Measurements from ENCODE around the gene SLC66A1.
A peak's percentile ranks its signal among the peaks of the same experiment; 100 is the strongest.

The SLC66A1 gene

DNA sequence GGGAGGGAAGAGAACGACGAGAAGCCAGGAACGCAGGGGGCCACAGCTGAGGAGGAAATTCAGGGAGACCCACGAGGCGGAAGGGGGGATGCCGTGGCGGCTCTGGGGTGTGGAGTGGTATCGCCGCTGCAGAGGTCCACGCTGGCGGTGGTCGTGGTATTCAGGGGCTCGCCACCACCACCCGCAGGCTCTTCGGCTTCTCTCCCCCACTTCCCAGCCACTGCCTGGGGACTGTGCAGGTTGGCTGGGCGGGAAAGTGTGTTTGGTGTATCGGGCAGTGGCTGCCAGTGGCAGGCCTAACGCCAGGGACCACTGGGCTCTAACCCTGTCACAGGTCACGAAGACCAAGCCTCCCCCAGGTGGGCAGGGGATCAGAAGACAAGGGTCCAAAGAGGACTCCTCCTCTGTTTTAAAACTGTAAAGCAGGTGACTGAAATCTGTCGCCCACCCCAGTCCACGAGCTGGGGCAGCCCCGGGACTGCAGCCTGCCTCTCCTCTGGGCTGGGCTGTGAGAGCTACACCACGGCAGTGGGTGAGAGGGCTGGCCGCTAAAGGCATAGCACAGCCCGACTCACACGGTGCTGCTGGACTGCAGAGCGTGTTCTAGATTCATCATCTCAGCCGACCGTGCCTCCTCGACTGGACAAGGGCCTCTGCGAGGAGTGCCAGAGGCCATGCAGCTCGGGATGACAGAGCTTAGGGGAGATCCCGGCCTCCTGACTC is 30.9 kb downstream of the SLC66A1 start:
- no peak for DNase-seq (ENCODE audit: low spot score)

GRCh38 chr1:19343617-19344350 is 31.7 kb downstream of the SLC66A1 start:
- DNase-seq (ENCODE audit: low spot score), result no peak

- DNase-seq (ENCODE audit: low spot score), result peak; percentile 76
These were observed 32.3 kb downstream of the SLC66A1 start for GRCh38 chr1:19344372-19344810.

DNA sequence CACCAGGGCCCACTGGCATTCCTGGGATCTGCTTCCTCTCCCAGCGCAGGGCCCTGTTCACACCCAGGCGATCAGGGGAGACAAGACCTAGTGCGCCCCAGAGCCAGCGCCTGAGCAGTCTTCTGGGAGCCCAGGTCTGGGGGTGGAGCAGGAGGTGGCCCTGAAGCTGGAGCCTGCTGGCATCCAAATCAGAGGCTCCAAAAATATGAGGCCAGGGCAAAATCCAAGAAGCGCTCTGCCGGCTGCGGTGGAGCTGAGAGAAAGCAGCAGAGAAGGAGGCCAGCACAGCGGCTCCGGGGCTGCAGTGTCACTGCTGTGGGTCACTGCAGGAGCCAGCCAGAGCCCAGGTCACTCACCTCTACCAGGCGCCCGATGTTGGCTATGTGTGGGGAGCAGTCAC is 32.7 kb downstream of the SLC66A1 start:
- no peak for DNase-seq (ENCODE audit: low spot score)

GRCh38 chr1:19345391-19345790 is 33.3 kb downstream of the SLC66A1 start:
- no peak for DNase-seq (ENCODE audit: low spot score)

- DNase-seq (ENCODE audit: low spot score), result no peak
These were observed 33.9 kb downstream of the SLC66A1 start for GRCh38 chr1:19346026-19346425.

GRCh38 chr1:19347533-19348172 is 35.5 kb downstream of the SLC66A1 start:
- no peak for DNase-seq (ENCODE audit: low spot score)

DNA sequence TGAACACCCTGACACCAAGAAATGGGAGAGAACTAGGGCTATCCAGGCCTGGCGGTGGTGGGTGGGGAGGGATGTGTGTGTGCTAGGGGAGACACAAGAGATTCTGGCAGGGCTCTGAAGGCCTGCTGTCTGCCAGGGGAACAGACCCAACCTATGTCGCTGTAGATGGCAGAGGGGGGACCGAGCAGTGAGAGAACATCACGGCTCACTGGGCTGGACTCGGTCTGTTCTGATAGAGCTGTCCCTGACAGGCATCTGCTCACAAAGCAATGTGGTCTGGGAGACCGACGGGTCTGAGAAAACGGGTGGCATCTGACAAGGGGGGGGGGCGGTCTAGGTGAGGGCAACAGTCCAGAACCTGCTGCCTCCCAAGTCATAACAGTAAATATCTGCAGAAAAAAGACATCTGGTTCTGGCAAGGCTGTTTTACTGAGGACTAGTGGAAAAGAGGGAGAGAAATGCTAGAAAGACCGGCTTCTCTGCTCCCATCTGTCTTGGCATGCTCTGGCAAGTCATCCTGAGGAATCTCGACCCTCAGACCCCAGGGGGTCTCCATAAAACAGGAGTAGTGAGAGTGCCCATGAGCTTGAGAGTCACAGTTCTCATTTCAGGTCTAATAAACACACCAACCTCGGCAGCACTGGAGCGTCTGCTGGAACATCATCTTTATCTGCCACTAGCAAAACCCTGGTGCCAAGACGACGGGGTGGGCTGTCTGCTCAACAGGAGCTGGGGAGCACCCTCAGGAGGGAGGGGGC is 36.5 kb downstream of the SLC66A1 start:
- no peak for DNase-seq (ENCODE audit: low spot score)

- DNase-seq (ENCODE audit: low spot score), result no peak
These were observed 37.9 kb downstream of the SLC66A1 start for GRCh38 chr1:19349999-19350398.

- no peak for DNase-seq (ENCODE audit: low spot score)
These were observed 38.4 kb downstream of the SLC66A1 start for GRCh38 chr1:19350566-19350965.

- no peak for DNase-seq (ENCODE audit: low spot score)
These were observed 39.7 kb downstream of the SLC66A1 start for GRCh38 chr1:19351873-19352272.

- DNase-seq (ENCODE audit: low spot score), result no peak
These were observed 40.7 kb downstream of the SLC66A1 start for GRCh38 chr1:19352839-19353238.

DNA sequence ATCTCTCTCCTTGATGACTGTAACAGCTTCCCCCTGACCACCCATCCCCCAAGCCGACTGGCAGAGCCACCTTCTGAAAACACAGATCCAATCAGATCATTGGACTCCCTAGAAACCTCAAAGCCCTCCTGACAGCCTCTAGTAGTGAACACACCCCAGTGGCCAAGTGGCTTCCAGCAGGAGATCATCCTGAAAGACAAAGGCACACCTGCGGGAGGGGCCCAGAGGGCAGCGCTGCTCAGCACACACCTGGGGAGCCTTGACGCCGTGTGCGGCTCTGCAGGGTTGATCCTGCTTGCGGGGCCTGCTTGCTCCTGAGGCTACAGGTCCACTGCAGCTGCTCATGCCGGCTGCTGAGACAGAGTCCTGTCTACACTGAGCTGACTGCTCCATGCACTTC is 41.5 kb downstream of the SLC66A1 start:
- no peak for DNase-seq (ENCODE audit: low spot score)

- no peak for DNase-seq (ENCODE audit: low spot score)
These were observed 42.4 kb downstream of the SLC66A1 start for GRCh38 chr1:19354531-19354981.

DNA sequence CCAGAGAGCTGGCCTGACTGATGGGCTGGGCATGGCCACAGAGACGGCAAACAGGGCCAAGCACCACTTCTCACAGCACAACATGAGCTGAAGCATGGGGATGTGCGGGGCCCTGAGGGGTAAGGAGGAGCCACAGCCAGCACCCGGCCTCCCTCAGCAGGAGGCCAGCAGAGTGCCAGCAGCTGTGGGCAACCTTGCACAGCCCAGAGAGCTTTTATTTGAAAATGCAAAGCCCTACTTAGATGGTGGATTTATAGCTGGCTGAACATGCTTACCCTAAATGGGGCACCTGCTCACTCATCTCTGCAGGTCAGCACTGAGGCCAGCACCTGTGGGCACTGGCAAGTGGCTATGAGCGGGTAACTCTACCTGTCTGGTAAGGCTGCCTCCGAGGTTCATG is 44.1 kb downstream of the SLC66A1 start:
- no peak for DNase-seq (ENCODE audit: low spot score)

DNA sequence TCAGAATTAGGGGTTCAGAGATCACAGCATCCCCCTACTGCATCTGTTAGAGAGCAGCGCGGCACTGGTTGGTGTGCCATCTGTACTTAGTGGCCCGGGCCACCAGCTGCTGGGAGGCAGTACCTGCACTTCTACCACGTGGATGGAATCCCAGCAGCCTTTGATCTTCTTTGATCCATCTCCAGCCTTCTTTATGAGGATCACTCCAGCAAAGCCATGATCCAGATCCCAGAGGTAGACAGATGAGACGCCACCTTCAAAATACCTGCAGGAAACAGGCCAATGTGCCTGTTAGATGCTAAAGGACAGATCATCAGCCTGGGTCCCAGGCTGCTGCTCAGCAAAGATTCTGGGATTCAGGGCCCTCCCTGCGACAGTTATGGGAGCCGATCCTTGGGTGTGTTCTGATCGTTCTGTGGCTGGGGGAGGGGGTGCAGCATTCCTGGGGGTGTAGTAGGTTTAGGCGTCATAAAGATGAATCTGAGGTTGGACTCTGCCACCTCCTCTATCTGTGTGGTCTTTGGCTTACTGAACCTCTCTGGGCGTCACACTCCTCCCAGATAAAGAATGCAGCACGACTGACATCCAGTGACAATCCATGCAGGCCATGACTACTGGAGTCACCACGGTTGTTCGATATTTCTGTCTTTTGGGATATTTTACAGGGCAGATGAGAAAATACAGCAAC is 45.3 kb downstream of the SLC66A1 start:
- no peak for DNase-seq (ENCODE audit: low spot score)

GRCh38 chr1:19358710-19359109 is 46.6 kb downstream of the SLC66A1 start:
- no peak for DNase-seq (ENCODE audit: low spot score)

DNA sequence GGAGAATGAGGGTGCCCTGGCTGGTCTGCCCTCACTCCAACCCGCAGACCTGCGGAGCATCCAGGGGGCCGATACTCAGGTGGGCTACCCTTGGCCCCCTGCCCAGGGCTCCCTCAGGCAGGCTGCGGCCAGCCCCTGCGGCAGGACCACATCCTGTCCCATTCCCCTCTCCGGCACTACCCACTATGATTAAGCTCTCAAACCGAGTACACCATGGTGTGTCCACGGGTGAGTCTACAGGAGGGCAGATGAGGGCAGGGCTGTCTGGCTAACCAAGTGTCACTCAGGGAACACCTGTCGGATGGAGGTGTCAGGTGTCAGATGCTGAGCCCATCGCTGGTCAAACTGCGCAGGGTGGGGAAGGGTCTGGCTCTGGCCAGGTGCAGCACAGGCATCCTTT is 47.2 kb downstream of the SLC66A1 start:
- no peak for DNase-seq (ENCODE audit: low spot score)

DNA sequence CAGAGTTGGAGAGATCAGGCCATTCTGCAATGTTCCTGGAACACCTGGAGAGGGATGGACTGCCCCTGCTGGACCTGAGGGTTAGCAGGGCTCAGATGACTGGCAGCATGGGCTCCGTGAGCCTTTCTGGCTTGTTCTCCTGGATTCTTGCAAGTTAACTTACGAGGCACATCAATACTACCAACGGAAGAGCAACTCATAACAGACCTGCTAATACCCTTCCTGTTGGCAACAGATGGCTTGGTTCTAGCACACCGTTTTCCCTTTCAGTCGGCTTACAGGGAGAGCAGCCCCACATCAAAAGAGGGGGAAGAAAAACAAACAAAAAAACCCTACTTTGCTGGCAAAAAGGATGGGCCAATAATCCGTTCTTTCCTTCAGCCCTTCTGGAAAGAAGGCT is 47.9 kb downstream of the SLC66A1 start:
- no peak for DNase-seq (ENCODE audit: low spot score)

- DNase-seq (ENCODE audit: low spot score), result no peak
These were observed 48.3 kb downstream of the SLC66A1 start for GRCh38 chr1:19360432-19360831.

DNA sequence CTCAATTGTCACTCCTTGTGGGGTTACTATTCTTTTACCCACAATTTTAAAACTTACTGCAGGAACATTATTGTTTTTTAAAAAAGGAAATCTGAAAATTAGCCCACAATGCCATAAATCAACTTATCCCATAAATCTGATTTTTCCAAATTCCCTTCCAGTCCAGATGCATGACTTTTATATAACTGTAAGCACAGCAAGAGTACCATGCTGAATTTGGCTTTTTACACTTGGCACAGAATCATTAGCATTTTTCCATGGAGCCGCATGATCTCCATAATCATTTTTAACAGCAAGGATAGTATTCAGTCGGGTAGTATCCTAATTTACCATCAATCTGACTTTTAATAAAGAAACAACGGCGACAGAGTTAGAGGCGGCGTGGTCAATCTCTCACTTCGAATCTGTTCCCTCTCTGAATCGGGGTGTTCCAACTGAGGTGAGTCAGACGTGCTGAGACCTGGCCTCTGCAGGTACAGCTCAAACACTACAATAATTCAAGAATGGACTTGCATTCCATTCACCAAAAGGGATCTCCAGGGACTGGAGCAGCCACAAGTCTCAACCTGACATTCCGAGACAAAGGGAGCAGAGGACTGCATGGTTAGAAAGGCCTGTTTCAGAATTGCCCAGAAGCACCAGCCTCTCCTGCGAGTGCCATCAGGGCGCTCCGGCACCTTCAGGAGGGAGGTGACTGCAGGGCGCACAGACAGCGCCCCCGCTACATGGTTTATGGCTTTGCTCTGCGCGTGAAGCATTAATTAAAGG is 48.9 kb downstream of the SLC66A1 start:
- DNase-seq (ENCODE audit: low spot score), result no peak

Measured in AG08396 (cell line).